ENCODE measurements around the gene C10orf95.

The C10orf95 gene

DNA sequence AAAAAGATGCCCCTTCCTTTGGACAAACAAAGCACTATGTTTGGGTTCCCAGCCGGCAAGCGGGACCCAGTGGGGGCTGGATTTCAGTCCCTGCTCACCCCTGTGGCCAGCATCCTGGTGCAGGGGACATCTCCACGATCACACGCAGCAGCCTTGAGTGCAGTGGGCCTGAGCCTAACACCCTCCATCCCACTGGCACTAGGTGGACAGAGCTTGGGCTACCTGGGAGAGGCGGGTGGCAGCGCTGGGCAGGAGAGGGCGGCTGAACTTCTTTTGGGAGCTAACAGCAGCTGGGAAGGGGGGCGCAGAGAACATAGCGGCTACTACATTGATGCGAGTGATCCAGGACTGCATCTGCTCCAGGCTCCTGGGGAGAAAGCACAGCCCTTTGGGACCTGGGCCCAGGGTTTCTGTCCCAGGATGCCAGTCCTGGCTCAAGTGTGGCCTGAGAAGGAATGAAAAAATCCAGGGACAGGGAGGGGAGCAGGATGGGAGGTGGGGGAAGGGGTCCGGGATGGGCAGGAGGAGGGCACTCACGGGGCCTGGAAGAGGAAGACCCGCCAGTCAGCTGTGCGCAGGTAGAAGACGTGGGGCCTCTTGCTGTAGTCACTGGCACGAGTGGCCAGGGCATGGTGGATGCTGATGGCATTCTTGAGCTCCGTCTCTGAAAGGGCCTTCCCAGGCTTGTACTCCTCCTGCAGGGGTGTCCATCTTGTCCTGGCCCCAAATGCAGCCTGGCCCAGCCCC, 46.8 kb downstream of the C10orf95 start:
- no peak overlapping the region for H2AFZ ChIP-seq (ENCODE audit: low read depth, low read length)
- peaks cover 20 to 47% of the 10 kb centered on the region in 2 experiments for H3K36me3 ChIP-seq (ENCODE audit: control insufficient read depth in 1 of 2, insufficient read depth in 2 of 2, low read depth in 1 of 2, low read length in 2 of 2)
- no peak overlapping the region for H2BK12ac ChIP-seq (ENCODE audit: low read length in 2 of 2)
- 95% methylated on average over 17 of the region's 17 CpGs for WGBS
- H3K79me1 ChIP-seq (replicated peaks; ENCODE audit: low read length, poor library complexity, severe bottlenecking), result peaks cover 6% of the 10 kb centered on the region
- no peak overlapping the region for H3K4me3 ChIP-seq (ENCODE audit: insufficient read depth in 1 of 2, low read depth in 1 of 2, low read length in 2 of 2)
- no peak overlapping the region for H2BK5ac ChIP-seq (ENCODE audit: low read depth, low read length, poor library complexity, severe bottlenecking)
- H2BK15ac ChIP-seq (ENCODE audit: low read depth, poor library complexity, severe bottlenecking), result no peak overlapping the region
- no peak overlapping the region for H3K18ac ChIP-seq (ENCODE audit: low read depth in 1 of 2, low read length in 2 of 2)
- H3K27ac ChIP-seq (ENCODE audit: low read length, poor library complexity, severe bottlenecking), result no peak overlapping the region
- no peak overlapping the region for H3K4me2 ChIP-seq (ENCODE audit: low read length, poor library complexity, severe bottlenecking)
- H3K4ac ChIP-seq (ENCODE audit: low read depth in 1 of 2, low read length in 2 of 2), result no peak overlapping the region
- no peak overlapping the region for H3K23ac ChIP-seq (ENCODE audit: low read length in 2 of 2)
- no peak overlapping the region for H3K14ac ChIP-seq (ENCODE audit: low read length in 2 of 2)
- H3K9me3 ChIP-seq (ENCODE audit: control insufficient read depth, low read length), result no peaks in the 10 kb centered on the region
- H2BK120ac ChIP-seq (ENCODE audit: low read depth, low read length), result no peak overlapping the region
- peaks cover 35% of the 10 kb centered on the region in 2 experiments for H3K27me3 ChIP-seq (ENCODE audit: control insufficient read depth in 1 of 2, insufficient read depth in 1 of 2, low read length in 2 of 2)
- H4K8ac ChIP-seq (ENCODE audit: low read length), result no peak overlapping the region
- H3K9ac ChIP-seq (ENCODE audit: low read length), result no peak overlapping the region
- DNase-seq, result no peak
- H4K91ac ChIP-seq (ENCODE audit: low read length), result no peak overlapping the region
- no peak overlapping the region for H2AK5ac ChIP-seq (ENCODE audit: low read length, severe bottlenecking)
- H3K4me1 ChIP-seq (ENCODE audit: control insufficient read depth, insufficient read depth, low read depth, low read length), result peaks cover 47% of the 10 kb centered on the region

DNA sequence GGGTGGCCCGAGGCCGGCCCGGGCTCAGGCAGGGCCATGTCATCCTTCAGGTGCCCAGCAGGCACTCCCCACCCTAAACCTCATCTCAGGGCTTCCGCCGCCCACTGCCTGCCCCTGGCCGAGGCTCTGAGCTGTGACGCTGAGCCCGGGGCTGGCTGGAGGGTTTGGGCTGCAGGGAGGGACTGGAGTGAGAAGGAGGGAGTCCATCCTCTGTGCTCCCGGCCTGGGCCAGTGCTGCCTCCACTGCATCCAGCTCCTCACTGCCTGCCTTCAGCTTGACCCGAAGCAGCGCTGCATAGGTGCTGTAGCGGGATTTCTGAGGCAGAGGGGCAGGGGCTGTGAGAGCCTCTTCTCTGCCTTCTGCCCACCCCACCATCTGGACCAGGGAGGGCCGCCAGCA, 48.2 kb downstream of the C10orf95 start:
- 86% methylated on average over 9 of the region's 13 CpGs for WGBS
- no peak overlapping the region for H3K23ac ChIP-seq (ENCODE audit: low read length in 2 of 2)
- no peak overlapping the region for H4K91ac ChIP-seq (ENCODE audit: low read length)
- no peak for DNase-seq
- H3K4me2 ChIP-seq (ENCODE audit: low read length, poor library complexity, severe bottlenecking), result no peak overlapping the region
- H4K8ac ChIP-seq (ENCODE audit: low read length), result no peak overlapping the region
- no peak overlapping the region for H2BK12ac ChIP-seq (ENCODE audit: low read length in 2 of 2)
- H2AFZ ChIP-seq (ENCODE audit: low read depth, low read length), result no peak overlapping the region
- peaks cover 23 to 54% of the 10 kb centered on the region in 2 experiments for H3K36me3 ChIP-seq (ENCODE audit: control insufficient read depth in 1 of 2, insufficient read depth in 2 of 2, low read depth in 1 of 2, low read length in 2 of 2)
- H2BK120ac ChIP-seq (ENCODE audit: low read depth, low read length), result no peak overlapping the region
- H3K4ac ChIP-seq (ENCODE audit: low read depth in 1 of 2, low read length in 2 of 2), result no peak overlapping the region
- H3K9ac ChIP-seq (ENCODE audit: low read length), result no peak overlapping the region
- peaks cover 24 to 26% of the 10 kb centered on the region in 2 experiments for H3K27me3 ChIP-seq (ENCODE audit: control insufficient read depth in 1 of 2, insufficient read depth in 1 of 2, low read length in 2 of 2)
- peaks cover 44% of the 10 kb centered on the region for H3K4me1 ChIP-seq (ENCODE audit: control insufficient read depth, insufficient read depth, low read depth, low read length)
- H2AK5ac ChIP-seq (ENCODE audit: low read length, severe bottlenecking), result no peak overlapping the region
- no peak overlapping the region for H3K14ac ChIP-seq (ENCODE audit: low read length in 2 of 2)
- no peak overlapping the region for H2BK15ac ChIP-seq (ENCODE audit: low read depth, poor library complexity, severe bottlenecking)
- no peak overlapping the region for H3K18ac ChIP-seq (ENCODE audit: low read depth in 1 of 2, low read length in 2 of 2)
- no peak overlapping the region for H2BK5ac ChIP-seq (ENCODE audit: low read depth, low read length, poor library complexity, severe bottlenecking)
- H3K79me1 ChIP-seq (replicated peaks; ENCODE audit: low read length, poor library complexity, severe bottlenecking), result peaks cover 6% of the 10 kb centered on the region
- H3K4me3 ChIP-seq (ENCODE audit: insufficient read depth in 1 of 2, low read depth in 1 of 2, low read length in 2 of 2), result no peak overlapping the region
- no peaks in the 10 kb centered on the region for H3K9me3 ChIP-seq (ENCODE audit: control insufficient read depth, low read length)
- H3K27ac ChIP-seq (ENCODE audit: low read length, poor library complexity, severe bottlenecking), result no peak overlapping the region

DNA sequence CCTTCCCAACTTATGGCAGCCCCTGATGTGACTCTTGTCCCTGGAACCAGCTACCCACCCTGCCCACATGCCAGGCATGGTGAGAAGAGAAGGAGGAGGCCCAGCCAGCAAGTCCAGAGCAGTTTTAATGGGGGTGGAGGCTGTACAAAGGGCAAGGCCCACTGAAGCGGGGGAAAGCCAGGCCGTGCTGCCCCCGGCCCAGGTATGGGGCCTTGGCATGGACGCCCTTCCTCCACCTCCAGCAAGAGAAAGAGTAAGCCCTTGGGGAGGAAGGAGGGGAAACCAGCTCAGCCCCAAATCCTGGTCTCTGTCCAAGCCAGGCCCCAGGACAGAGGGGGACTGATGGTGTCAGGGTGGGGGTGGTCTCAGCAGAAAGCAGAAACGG, 48.8 kb downstream of the C10orf95 start:
- no peak overlapping the region for H3K4ac ChIP-seq (ENCODE audit: low read depth in 1 of 2, low read length in 2 of 2)
- H4K91ac ChIP-seq (ENCODE audit: low read length), result no peak overlapping the region
- no peak overlapping the region for H3K18ac ChIP-seq (ENCODE audit: low read depth in 1 of 2, low read length in 2 of 2)
- no peak overlapping the region for H3K9ac ChIP-seq (ENCODE audit: low read length)
- peaks cover 18 to 20% of the 10 kb centered on the region in 2 experiments for H3K27me3 ChIP-seq (ENCODE audit: control insufficient read depth in 1 of 2, insufficient read depth in 1 of 2, low read length in 2 of 2)
- H2BK5ac ChIP-seq (ENCODE audit: low read depth, low read length, poor library complexity, severe bottlenecking), result no peak overlapping the region
- no peak overlapping the region for H2BK120ac ChIP-seq (ENCODE audit: low read depth, low read length)
- no peaks in the 10 kb centered on the region for H3K9me3 ChIP-seq (ENCODE audit: control insufficient read depth, low read length)
- H4K8ac ChIP-seq (ENCODE audit: low read length), result no peak overlapping the region
- no peak overlapping the region for H3K23ac ChIP-seq (ENCODE audit: low read length in 2 of 2)
- H3K14ac ChIP-seq (ENCODE audit: low read length in 2 of 2), result no peak overlapping the region
- DNase-seq, result no peak
- no peak overlapping the region for H2BK15ac ChIP-seq (ENCODE audit: low read depth, poor library complexity, severe bottlenecking)
- no peak overlapping the region for H2BK12ac ChIP-seq (ENCODE audit: low read length in 2 of 2)
- peaks cover 45% of the 10 kb centered on the region for H3K4me1 ChIP-seq (ENCODE audit: control insufficient read depth, insufficient read depth, low read depth, low read length)
- H3K36me3 ChIP-seq (ENCODE audit: control insufficient read depth in 1 of 2, insufficient read depth in 2 of 2, low read depth in 1 of 2, low read length in 2 of 2), result peaks cover 29 to 60% of the 10 kb centered on the region in 2 experiments
- peak overlapping the region; percentile 50 for H2AK5ac ChIP-seq (ENCODE audit: low read length, severe bottlenecking)
- H3K4me3 ChIP-seq (ENCODE audit: insufficient read depth in 1 of 2, low read depth in 1 of 2, low read length in 2 of 2), result no peak overlapping the region
- H3K79me1 ChIP-seq (replicated peaks; ENCODE audit: low read length, poor library complexity, severe bottlenecking), result peaks cover 9% of the 10 kb centered on the region
- WGBS, result 100% methylated on average over 4 of the region's 5 CpGs
- H2AFZ ChIP-seq (ENCODE audit: low read depth, low read length), result no peak overlapping the region
- H3K27ac ChIP-seq (ENCODE audit: low read length, poor library complexity, severe bottlenecking), result no peak overlapping the region
- H3K4me2 ChIP-seq (ENCODE audit: low read length, poor library complexity, severe bottlenecking), result no peak overlapping the region

DNA sequence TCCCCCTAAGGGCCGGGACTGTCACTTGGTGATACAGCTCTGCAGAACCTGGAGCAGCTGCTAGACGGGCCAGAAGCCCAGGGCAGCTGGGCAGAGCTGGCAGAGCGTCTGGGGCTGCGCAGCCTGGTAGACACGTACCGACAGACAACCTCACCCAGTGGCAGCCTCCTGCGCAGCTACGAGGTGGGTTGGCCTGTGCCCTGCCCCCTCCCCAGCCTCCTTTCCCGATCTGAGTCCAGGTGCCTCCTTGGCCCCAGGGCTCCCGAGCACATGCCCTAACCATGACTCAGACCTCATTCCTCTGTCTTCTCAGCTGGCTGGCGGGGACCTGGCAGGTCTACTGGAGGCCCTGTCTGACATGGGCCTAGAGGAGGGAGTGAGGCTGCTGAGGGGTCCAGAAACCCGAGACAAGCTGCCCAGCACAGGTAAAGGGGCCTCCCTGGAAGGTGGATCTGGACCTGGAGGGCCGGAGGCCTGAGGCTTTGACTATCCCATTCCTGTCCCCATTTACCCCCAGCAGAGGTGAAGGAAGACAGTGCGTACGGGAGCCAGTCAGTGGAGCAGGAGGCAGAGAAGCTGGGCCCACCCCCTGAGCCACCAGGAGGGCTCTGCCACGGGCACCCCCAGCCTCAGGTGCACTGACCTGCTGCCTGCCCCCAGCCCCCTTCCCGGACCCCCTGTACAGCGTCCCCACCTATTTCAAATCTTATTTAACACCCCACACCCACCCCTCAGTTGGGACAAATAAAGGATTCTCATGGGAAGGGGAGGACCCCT, 49.4 kb downstream of the C10orf95 start:
- 67% methylated on average over 18 of the region's 18 CpGs for WGBS
- H3K18ac ChIP-seq (ENCODE audit: low read depth in 1 of 2, low read length in 2 of 2), result no peak overlapping the region
- H2BK120ac ChIP-seq (ENCODE audit: low read depth, low read length), result no peak overlapping the region
- no peak overlapping the region for H4K91ac ChIP-seq (ENCODE audit: low read length)
- no peak overlapping the region for H2BK5ac ChIP-seq (ENCODE audit: low read depth, low read length, poor library complexity, severe bottlenecking)
- H2AFZ ChIP-seq (ENCODE audit: low read depth, low read length), result no peak overlapping the region
- no peak overlapping the region for H3K9ac ChIP-seq (ENCODE audit: low read length)
- H3K36me3 ChIP-seq (ENCODE audit: control insufficient read depth in 1 of 2, insufficient read depth in 2 of 2, low read depth in 1 of 2, low read length in 2 of 2), result peaks cover 31 to 66% of the 10 kb centered on the region in 2 experiments
- H3K4me1 ChIP-seq (ENCODE audit: control insufficient read depth, insufficient read depth, low read depth, low read length), result peaks cover 50% of the 10 kb centered on the region
- peaks cover 12% of the 10 kb centered on the region for H3K79me1 ChIP-seq (replicated peaks; ENCODE audit: low read length, poor library complexity, severe bottlenecking)
- no peak overlapping the region for H4K8ac ChIP-seq (ENCODE audit: low read length)
- H3K4me3 ChIP-seq (ENCODE audit: insufficient read depth in 1 of 2, low read depth in 1 of 2, low read length in 2 of 2), result no peak overlapping the region
- H3K23ac ChIP-seq (ENCODE audit: low read length in 2 of 2), result no peak overlapping the region
- no peak overlapping the region for H3K4ac ChIP-seq (ENCODE audit: low read depth in 1 of 2, low read length in 2 of 2)
- peak overlapping the region; percentile 57 for H3K4me2 ChIP-seq (ENCODE audit: low read length, poor library complexity, severe bottlenecking)
- peak overlapping the region; percentile 67 for H2AK5ac ChIP-seq (ENCODE audit: low read length, severe bottlenecking)
- H2BK15ac ChIP-seq (ENCODE audit: low read depth, poor library complexity, severe bottlenecking), result no peak overlapping the region
- peaks cover 14% of the 10 kb centered on the region in 2 experiments for H3K27me3 ChIP-seq (ENCODE audit: control insufficient read depth in 1 of 2, insufficient read depth in 1 of 2, low read length in 2 of 2)
- no peak overlapping the region for H3K14ac ChIP-seq (ENCODE audit: low read length in 2 of 2)
- no peak overlapping the region for H2BK12ac ChIP-seq (ENCODE audit: low read length in 2 of 2)
- no peaks in the 10 kb centered on the region for H3K9me3 ChIP-seq (ENCODE audit: control insufficient read depth, low read length)
- peak overlapping the region; percentile 50 for H3K27ac ChIP-seq (ENCODE audit: low read length, poor library complexity, severe bottlenecking)
- DNase-seq, result peak; percentile 50
